Dedifferentiated amniotic fluid mesenchymal stem cell (primary cell): ENCODE results near the gene GIGYF1.
"Not testable (repeated sequence)": the region's sequence is repeated elsewhere in the genome, so short reads cannot be mapped to it uniquely, and the experiment has no call there.

Experiments
- DNase-seq: peaks from one replicate; pipeline ENCODE4 v3.0.0-alpha.2; 2016; ENCODE audit errors: extremely low spot score

The GIGYF1 gene

GRCh38 chr7:100671353-100672327 lies 22.4 kb downstream of the GIGYF1 start:
- no peak for DNase-seq

GRCh38 chr7:100670074-100670473 lies 24.0 kb downstream of the GIGYF1 start:
- DNase-seq = no peak

GRCh38 chr7:100669106-100669505 lies 24.9 kb downstream of the GIGYF1 start:
- not testable (repeated sequence) for DNase-seq

- DNase-seq = no peak
Measured at GRCh38 chr7:100668069-100668449, 26.0 kb downstream of the GIGYF1 start.

GRCh38 chr7:100667331-100668068 lies 26.6 kb downstream of the GIGYF1 start:
- no peak for DNase-seq

GRCh38 chr7:100665168-100665726 lies 28.8 kb downstream of the GIGYF1 start:
- DNase-seq = no peak

- DNase-seq = not testable (repeated sequence)
Measured at GRCh38 chr7:100662194-100662776, 31.8 kb downstream of the GIGYF1 start.

GRCh38 chr7:100655908-100656674 lies 38.0 kb downstream of the GIGYF1 start, which contains the start of gene ACTL6B:
TSS of gene ACTL6B (minus strand) at chr7:100656448. CDS start at chr7:100656354, 94 bp downstream.
- no peak for DNase-seq

GRCh38 chr7:100654908-100655831 lies 38.9 kb downstream of the GIGYF1 start:
- DNase-seq = no peak

GRCh38 chr7:100649826-100650565 lies 44.1 kb downstream of the GIGYF1 start:
- no peak for DNase-seq

- no peak for DNase-seq
Measured at GRCh38 chr7:100642534-100642907, 51.5 kb downstream of the GIGYF1 start.

- no peak for DNase-seq
Measured at GRCh38 chr7:100641860-100642533, 52.1 kb downstream of the GIGYF1 start.

- no peak for DNase-seq
Measured at GRCh38 chr7:100641463-100641859, 52.6 kb downstream of the GIGYF1 start, which contains the start of gene TFR2. TSS of gene TFR2 (minus strand) at chr7:100641552. CDS start at chr7:100641509, 43 bp downstream.

- no peak for DNase-seq
Measured at GRCh38 chr7:100640517-100641440, 53.3 kb downstream of the GIGYF1 start.

- DNase-seq = no peak
Measured at GRCh38 chr7:100639995-100640516, 54.0 kb downstream of the GIGYF1 start.

- no peak for DNase-seq
Measured at GRCh38 chr7:100632951-100633717, 60.9 kb downstream of the GIGYF1 start.

GRCh38 chr7:100630066-100630465 lies 64.0 kb downstream of the GIGYF1 start:
- DNase-seq = no peak
